Right lobe of liver (tissue), 4 donors: ENCODE data around the gene ZBTB2.

ENCODE experiments used
- CTCF ChIP-seq, 4 donors: fragments of 200-600 bp in 3 of 4; fragments of 450-650 bp in 1 of 4; IDR thresholded peaks; one replicate each; pipeline versions ENCODE4 v1.5.1 to v1.8.0; 2016 to 2022; ENCODE audit warnings: antibody characterized with exemption in 4 of 4, mild to moderate bottlenecking in 2 of 4
- POLR2A ChIP-seq: fragments of 450-650 bp; IDR thresholded peaks from one replicate; pipeline ENCODE4 v1.6.1; 2017; ENCODE audit warnings: antibody characterized with exemption, mild to moderate bottlenecking
- donor health status: DM: no; HTN: no; CAD: no.
- donor health status: DM: no; HTN: no; CAD: no.
- donor health status: DM: no; HTN: yes; CAD: no.

DNA sequence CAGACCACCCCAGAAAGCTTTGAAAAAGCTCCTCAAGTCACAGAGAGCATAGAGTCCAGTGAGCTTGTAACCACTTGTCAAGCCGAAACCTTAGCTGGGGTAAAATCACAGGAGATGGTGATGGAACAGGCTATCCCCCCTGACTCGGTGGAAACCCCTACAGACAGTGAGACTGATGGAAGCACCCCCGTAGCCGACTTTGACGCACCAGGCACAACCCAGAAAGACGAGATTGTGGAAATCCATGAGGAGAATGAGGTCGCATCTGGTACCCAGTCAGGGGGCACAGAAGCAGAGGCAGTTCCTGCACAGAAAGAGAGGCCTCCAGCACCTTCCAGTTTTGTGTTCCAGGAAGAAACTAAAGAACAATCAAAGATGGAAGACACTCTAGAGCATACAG lies 39.6 kb downstream of the ZBTB2 start:
- TF ChIP-seq CTCF (IDR thresholded peaks at IDR 0.05) (no peak), POLR2A (no peak)
